Inflammatory macrophage treated with lipopolysaccharide for 4 hours (primary cell): Measurements from ENCODE around the gene ACOX3.

Source experiments
- DNase-seq: peaks from one replicate; pipeline ENCODE4 v3.0.0-alpha.2; 2020

ACOX3 gene

DNA sequence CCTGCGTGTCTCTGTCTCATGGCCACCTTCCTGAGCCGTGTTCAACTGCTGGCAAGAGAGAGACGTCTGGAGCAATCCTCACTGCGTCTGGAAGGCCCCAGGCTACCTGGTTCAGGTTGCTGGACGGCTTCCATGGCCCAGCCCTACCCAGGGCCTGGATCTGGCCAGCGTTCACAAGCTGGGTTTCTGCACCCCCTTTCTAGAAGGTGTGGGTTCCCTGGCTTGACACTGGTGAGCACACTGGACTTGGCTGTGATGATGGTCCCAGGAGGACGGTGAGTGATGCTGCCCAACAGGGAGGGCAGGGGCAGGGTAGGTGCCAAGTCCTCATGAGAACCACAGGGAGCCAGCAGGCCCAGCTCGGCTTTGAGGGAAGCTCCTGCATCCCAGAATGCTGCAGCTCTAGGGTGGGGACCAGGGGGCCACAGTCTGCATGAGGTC, 107.6 kb downstream of the ACOX3 start:
- no peak for DNase-seq

GRCh38 chr4:8332038-8332857, 108.3 kb downstream of the ACOX3 start:
- DNase-seq = no peak

GRCh38 chr4:8331575-8331955, 109.0 kb downstream of the ACOX3 start:
- DNase-seq = no peak

DNA sequence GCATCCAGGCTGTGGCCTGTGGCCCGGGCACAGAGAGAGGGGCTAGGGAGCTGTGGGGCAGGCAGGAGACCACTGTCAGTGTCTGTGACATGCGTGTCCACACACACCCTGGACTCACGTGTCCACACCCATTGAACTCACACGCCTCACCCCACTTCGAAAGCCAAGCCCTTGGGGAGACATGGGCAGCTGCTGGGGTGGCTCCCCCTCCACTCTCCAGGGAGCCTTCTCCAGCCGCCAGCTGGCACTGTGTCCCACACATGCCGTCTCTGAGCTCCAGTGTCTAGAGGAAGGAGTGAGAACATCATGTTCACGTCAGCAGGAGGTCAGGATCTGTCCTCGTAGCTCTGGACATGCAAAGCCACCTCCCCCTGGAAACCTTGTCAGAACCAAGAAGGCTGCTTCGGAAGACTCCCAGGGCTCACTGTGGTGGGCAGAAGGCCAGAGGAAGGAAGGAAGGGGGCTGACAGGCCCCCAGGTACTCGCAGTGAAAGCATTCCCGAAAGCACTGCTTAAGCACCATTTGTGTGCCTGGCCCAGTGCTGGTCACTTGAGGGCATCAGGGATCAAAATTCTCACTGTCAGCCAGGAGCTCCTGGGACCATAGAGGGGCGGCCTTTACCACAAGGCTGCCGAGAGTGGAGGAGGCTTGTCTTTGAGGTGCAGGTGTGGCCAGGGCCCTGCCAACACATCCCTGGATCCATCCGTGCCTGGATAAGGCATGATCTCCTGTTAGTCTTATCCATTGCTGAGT, 109.5 kb downstream of the ACOX3 start:
- DNase-seq = no peak

- DNase-seq = no peak
Observed at GRCh38 chr4:8329859-8330761, 110.4 kb downstream of the ACOX3 start.

- no peak for DNase-seq
Observed at GRCh38 chr4:8329560-8329858, 111.0 kb downstream of the ACOX3 start.

GRCh38 chr4:8328866-8329559, 111.5 kb downstream of the ACOX3 start:
- no peak for DNase-seq

- DNase-seq = no peak
Observed at GRCh38 chr4:8328456-8328855, 112.1 kb downstream of the ACOX3 start.

DNA sequence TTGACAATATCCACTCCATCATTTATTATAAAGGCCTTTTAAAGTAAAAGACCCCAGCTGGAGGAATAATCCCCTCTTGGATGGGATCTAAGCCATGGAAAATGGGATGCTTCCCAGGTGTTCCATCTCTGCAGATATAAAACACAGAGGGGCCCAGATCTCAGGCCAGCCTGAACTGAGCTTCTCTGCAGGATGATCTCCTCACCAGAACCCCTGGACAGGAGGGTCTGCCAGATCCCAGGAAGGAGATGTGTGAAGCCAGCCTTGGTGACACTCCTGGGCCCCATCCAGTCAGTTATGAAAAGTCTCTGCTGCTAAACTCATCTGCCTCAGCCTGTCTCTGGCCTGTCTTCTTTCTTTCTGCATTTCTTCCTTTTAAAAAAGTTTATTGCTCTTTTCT, 114.3 kb downstream of the ACOX3 start:
- DNase-seq = no peak

DNA sequence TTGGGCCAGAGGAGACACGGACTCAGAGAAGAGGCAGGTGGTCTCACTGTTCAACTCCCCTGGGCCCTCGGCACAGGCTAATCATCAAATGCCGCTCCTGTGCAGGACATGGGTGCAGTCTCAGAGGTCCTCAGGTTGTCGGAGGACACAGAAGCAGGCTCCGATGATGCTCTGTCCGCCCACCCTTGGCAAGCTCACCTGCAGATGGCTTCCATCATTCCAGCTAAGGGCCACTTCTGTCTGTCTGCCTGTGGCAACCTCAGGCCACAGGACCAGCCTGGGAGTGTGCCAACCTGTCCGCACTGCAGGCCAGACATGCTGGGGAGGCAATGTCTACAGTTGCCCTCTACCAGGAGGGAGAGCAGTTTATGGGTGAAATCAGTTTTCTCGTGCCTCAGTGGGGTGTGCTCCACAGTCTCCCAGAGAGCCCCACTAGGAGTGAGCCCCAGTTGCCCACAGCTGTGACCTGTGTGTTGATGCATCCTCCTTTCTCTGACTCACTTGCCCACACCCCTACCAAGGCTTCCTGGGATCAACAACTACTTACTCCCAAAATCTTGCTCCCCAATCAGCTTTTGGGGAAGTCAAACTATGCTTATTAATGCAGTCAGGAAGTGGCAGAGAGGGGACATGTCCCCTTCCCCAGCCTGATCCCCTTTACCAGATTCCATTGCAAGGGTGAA, 115.1 kb downstream of the ACOX3 start:
- DNase-seq = no peak

- no peak for DNase-seq
Observed at GRCh38 chr4:8324640-8325239, 115.8 kb downstream of the ACOX3 start.

DNA sequence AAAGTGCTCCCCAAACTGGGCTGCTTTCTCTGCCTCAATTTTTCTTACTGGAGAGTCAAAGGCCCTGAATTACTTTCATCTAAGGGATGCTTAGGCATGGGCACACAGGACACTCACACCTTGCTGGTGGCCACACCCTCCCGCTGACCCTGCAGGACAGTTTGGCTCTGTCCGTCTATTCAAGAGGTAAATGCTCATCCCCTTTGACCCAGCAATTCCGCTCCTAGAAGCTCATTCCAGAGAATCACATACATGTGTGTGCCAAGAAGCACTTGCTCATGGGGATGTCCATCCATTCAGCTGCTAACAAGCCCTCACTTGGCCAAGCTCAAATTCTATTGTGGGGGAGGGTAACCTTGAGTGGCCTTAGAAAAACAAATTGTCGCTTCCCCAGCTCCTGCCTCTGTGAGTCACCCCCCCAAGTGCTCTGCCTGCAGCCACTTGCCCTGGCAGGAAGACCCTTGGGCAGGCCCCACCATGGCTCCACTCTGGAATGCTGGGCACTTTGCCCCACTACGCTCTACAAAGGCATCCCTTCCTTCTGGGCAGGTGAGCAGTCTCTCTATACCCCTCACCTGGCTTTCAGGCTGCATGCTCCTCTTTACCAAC, 116.5 kb downstream of the ACOX3 start:
- no peak for DNase-seq

GRCh38 chr4:8322794-8323704, 117.5 kb downstream of the ACOX3 start:
- no peak for DNase-seq

DNA sequence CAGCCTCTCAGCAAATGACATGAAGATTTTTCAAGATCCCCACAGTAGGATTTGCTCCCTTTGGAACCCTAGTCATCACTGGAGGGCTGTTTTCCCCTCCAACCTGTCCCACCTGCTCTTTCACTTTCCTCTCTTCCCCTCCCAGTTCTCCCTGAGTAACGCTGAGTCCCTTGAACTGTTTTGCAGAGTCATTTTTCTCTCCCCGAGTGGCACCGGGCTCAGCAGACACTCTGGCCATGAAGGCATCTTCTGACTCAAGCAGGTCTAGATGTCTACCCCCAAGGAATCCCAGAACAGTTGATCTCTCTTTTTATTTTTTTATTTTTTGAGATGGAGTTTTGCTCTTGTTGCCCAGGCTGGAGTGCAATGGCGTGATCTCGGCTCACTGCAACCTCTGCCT, 118.8 kb downstream of the ACOX3 start:
- DNase-seq = no peak

DNA sequence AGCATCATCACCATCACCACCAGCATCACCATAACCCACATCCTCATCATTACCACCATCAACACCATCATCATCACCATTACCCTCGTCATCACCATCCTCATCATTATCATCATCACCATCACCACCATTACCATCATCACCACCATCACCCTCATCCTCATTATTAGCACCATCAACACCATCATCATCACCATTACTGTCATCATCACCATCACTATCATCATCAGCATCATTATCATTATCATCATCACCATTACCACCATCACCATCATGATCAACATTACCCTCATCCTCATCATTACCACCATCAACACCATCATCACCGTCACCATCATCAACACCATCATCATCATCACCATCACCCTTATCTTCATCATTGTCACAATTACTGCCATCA, 119.3 kb downstream of the ACOX3 start:
- DNase-seq = no peak

DNA sequence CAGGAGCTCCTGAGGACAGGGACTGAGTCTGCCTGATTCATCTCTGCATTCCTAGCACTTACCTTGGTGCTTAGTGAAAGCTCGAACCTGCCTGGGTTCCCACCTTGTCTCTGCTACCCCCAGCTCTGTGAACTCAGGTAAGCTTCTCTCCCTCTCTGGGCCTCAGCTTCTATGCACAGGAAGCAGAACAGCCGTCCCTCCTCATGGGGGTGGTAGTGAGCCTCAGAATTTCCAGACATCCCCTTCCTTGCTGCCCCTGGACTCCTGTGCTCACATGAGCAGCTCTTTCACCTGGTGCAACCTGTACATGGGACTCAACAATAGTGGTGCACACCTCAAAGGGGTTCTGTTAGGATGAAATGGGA, 120.2 kb downstream of the ACOX3 start:
- DNase-seq = no peak

GRCh38 chr4:8319731-8320385, 120.7 kb downstream of the ACOX3 start:
- DNase-seq = peak; percentile 43

DNA sequence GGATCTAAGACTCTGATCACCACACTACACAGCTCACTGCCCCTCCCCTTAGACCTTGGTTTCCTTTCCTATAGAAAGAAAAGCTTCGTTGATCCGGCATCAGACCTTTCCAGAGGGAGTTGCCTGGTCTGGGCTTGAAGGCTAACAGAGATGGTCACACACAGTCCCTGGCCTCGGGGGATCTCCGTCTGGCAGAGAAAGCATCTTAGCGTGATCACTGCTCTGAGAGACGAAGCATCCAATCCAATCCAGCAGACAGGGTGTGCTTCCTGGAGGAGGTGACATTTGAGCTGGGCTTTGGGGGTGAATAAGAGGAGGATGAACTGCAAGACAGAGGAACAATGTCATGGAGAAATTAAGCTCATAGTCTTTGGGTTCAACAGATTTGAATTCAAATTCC, 121.5 kb downstream of the ACOX3 start:
- no peak for DNase-seq

DNA sequence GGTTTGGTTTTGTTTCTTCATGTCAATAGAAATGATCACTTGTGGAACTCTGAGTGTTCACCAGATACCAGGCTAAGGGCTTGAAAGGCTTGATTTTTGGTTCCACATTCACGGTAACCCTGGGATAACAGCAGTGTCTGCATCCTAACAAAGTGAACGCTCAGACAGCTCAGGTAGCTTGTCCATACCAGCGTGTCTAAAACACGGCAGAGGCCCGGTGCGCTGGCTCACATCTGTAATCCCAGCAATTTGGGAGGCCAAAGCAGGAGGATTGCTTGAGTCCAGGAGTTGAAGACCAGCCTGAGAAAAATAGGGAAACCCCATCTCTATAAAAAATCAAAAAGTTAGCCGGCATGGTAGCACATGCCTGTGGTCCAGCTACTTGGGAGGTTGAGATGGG, 122.0 kb downstream of the ACOX3 start:
- DNase-seq = no peak

DNA sequence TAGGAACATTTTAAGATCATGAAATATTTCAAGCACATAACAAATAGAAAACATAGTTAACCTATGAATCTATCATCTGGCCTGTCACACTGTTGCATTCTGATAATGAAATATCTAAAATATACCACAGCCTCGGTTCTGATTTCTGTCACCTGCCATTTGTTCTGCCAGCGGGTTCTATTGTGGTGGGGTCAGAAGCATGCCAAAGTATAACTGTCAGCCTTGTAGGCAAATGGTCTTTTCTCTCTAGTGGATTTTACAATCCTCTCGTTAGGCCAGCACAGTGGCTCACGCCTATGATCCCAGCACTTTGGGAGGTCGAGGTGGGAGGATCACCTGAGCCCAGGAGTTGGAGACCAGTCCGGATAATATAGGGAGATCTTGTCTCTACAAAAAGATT, 123.0 kb downstream of the ACOX3 start:
- no peak for DNase-seq
